ENCODE measurements around the gene RAF1. TPM values are rescaled to one million over a fixed set of nuclear protein-coding genes. Genes with fewer than 3 reads are reported as not detected.
"Not testable (repeated sequence)": the region's sequence is repeated elsewhere in the genome, so short reads cannot be mapped to it uniquely, and the experiment has no call there.

Gene RAF1
- total and polyA plus RNA-seq, 2 donors (not counting 1 experiment from before 2014, with no cell fraction given) = 134 to 258 TPM

GRCh38 chr3:12662593-12663400 lies 1.1 kb downstream of the RAF1 start:
- H2AFZ ChIP-seq (ENCODE audit: low read length) = no peak overlapping the region
- H3K4me3 ChIP-seq (replicated peaks in 1 of 4; ENCODE audit: control extremely low read depth in 1 of 4, insufficient read depth in 1 of 4, low read depth in 3 of 4, low read length in 4 of 4) = peak overlapping the region; percentile 69 to 97 (median 87)
- DNase-seq (ENCODE audit: low read depth in 2 of 2) = peak; percentile 45 to 47
- H3K27ac ChIP-seq (ENCODE audit: insufficient read depth, low read length) = peak overlapping the region; percentile 98
- no peak for TF ChIP-seq CTCF (conservative IDR thresholded peaks at IDR 0.05 in 1 of 2, IDR thresholded peaks at IDR 0.05 in 1 of 2; ENCODE audit: low read depth in 1 of 2, low read length in 2 of 2)
- TF ChIP-seq EZH2 (IDR thresholded peaks at IDR 0.05; ENCODE audit: low read length, missing control alignments) = no peak
- H3K4me1 ChIP-seq (ENCODE audit: control insufficient read depth, extremely low read depth, insufficient read depth, low read length) = peaks cover 10% of the 10 kb centered on the region
- no peaks in the 10 kb centered on the region for H3K36me3 ChIP-seq (ENCODE audit: control insufficient read depth, insufficient read depth, low read length)
- peak overlapping the region; percentile 85 for H3K4me2 ChIP-seq (ENCODE audit: extremely low read depth, insufficient read depth, low read length)
- H4K20me1 ChIP-seq (ENCODE audit: control insufficient read depth, extremely low read depth, insufficient read depth, low read length) = no peaks in the 10 kb centered on the region
- no peaks in the 10 kb centered on the region for H3K27me3 ChIP-seq (ENCODE audit: control insufficient read depth, insufficient read depth, low read length)
- no peaks in the 10 kb centered on the region for H3K9me3 ChIP-seq (ENCODE audit: control insufficient read depth, insufficient read depth, low read depth, low read length)
- peak overlapping the region; percentile 98 for H3K9ac ChIP-seq (ENCODE audit: insufficient read depth, low read length)
- peaks cover 57% of the 10 kb centered on the region for H3K79me2 ChIP-seq (ENCODE audit: control insufficient read depth, insufficient read depth, low read length)

- Histone ChIP-seq H3K36me3 (ENCODE audit: control insufficient read depth, insufficient read depth, low read length) (no peaks in the 10 kb centered on the region), H3K4me3 (replicated peaks in 1 of 4; ENCODE audit: control extremely low read depth in 1 of 4, insufficient read depth in 1 of 4, low read depth in 3 of 4, low read length in 4 of 4) (peak overlapping the region; percentile 69 to 97 (median 87)), H4K20me1 (ENCODE audit: control insufficient read depth, extremely low read depth, insufficient read depth, low read length) (no peaks in the 10 kb centered on the region), H3K27me3 (ENCODE audit: control insufficient read depth, insufficient read depth, low read length) (no peaks in the 10 kb centered on the region), H3K4me2 (ENCODE audit: extremely low read depth, insufficient read depth, low read length) (peak overlapping the region; percentile 85), H3K4me1 (ENCODE audit: control insufficient read depth, extremely low read depth, insufficient read depth, low read length) (peaks cover 11% of the 10 kb centered on the region), H3K9ac (ENCODE audit: insufficient read depth, low read length) (no peak overlapping the region), H2AFZ (ENCODE audit: low read length) (no peak overlapping the region), H3K27ac (ENCODE audit: insufficient read depth, low read length) (peak overlapping the region; percentile 98), H3K9me3 (ENCODE audit: control insufficient read depth, insufficient read depth, low read depth, low read length) (no peaks in the 10 kb centered on the region), H3K79me2 (ENCODE audit: control insufficient read depth, insufficient read depth, low read length) (peaks cover 65% of the 10 kb centered on the region)
- TF ChIP-seq EZH2 (IDR thresholded peaks at IDR 0.05; ENCODE audit: low read length, missing control alignments) (no peak), CTCF (conservative IDR thresholded peaks at IDR 0.05 in 1 of 2, IDR thresholded peaks at IDR 0.05 in 1 of 2; ENCODE audit: low read depth in 1 of 2, low read length in 2 of 2) (no peak)
- no peak for DNase-seq (ENCODE audit: low read depth in 2 of 2)
These were observed 1.9 kb downstream of the RAF1 start for GRCh38 chr3:12661926-12662592.

DNA sequence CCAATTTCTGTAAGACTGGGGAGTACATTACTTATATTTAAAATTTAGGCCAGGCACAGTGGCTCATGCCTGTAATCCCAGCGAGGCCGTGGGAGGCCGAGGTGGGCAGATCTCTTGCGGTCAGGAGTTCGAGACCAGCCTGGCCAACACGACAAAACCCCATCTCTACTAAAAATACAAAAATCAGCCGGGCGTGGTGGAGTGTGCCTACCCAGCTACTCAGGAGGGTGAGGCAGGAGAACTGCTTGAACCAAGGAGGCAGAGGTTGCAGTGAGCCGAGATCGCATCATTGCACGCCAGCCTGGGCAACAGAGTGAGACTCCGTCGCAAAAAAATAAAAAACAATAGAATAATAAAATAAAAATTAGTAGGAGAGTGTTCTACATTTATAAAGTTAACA lies 2.5 kb downstream of the RAF1 start:
- H3K27ac ChIP-seq (ENCODE audit: insufficient read depth, low read length); H3K36me3 ChIP-seq (ENCODE audit: control insufficient read depth, insufficient read depth, low read length); H3K27me3 ChIP-seq (ENCODE audit: control insufficient read depth, insufficient read depth, low read length); H4K20me1 ChIP-seq (ENCODE audit: control insufficient read depth, extremely low read depth, insufficient read depth, low read length); H2AFZ ChIP-seq (ENCODE audit: low read length); DNase-seq (ENCODE audit: low read depth in 2 of 2); H3K9me3 ChIP-seq (ENCODE audit: control insufficient read depth, insufficient read depth, low read depth, low read length); H3K9ac ChIP-seq (ENCODE audit: insufficient read depth, low read length): not testable (repeated sequence)
- Histone ChIP-seq H3K79me2 (ENCODE audit: control insufficient read depth, insufficient read depth, low read length) (peaks cover 72% of the 10 kb centered on the region), H3K4me1 (ENCODE audit: control insufficient read depth, extremely low read depth, insufficient read depth, low read length) (peaks cover 14% of the 10 kb centered on the region), H3K4me3 (replicated peaks in 1 of 4; ENCODE audit: control extremely low read depth in 1 of 4, insufficient read depth in 1 of 4, low read depth in 3 of 4, low read length in 4 of 4) (peak overlapping the region in 3 of 4 experiments; percentile 69 to 95 (median 79)), H3K4me2 (ENCODE audit: extremely low read depth, insufficient read depth, low read length) (peak overlapping the region; percentile 85)

Data from fibroblast of lung (primary cell).